ENCODE data around the gene SYVN1.

SYVN1 gene

DNA sequence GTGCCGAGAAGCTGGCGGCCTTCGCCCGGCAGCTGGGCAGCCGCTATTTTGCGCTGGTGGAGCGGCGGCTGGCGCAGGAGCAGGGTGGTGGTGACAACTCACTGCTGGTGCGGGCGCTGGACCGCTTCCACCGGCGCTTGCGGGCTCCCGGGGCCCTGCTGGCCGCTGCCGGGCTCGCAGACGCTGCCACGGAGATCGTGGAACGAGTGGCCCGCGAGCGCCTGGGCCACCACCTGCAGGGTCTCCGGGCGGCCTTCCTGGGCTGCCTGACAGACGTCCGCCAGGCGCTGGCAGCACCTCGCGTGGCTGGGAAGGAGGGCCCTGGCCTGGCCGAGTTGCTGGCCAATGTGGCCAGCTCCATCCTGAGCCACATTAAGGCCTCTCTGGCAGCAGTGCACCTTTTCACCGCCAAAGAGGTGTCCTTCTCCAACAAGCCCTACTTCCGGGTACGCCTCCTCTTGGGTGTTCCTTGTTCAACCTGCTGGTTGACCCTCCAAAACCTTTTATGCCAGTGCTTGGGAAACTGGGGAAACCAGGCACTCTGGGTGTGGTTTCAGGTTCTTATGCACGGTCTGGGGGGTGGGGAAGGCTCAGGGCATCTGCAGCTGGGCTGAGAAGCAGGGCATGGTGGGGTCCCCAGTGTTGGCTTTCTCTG, 25.7 kb downstream of the SYVN1 start:
- 95% methylated on average over 35 of the region's 38 CpGs for WGBS
- no peak overlapping the region for H2BK120ac ChIP-seq (ENCODE audit: low read depth, low read length)

DNA sequence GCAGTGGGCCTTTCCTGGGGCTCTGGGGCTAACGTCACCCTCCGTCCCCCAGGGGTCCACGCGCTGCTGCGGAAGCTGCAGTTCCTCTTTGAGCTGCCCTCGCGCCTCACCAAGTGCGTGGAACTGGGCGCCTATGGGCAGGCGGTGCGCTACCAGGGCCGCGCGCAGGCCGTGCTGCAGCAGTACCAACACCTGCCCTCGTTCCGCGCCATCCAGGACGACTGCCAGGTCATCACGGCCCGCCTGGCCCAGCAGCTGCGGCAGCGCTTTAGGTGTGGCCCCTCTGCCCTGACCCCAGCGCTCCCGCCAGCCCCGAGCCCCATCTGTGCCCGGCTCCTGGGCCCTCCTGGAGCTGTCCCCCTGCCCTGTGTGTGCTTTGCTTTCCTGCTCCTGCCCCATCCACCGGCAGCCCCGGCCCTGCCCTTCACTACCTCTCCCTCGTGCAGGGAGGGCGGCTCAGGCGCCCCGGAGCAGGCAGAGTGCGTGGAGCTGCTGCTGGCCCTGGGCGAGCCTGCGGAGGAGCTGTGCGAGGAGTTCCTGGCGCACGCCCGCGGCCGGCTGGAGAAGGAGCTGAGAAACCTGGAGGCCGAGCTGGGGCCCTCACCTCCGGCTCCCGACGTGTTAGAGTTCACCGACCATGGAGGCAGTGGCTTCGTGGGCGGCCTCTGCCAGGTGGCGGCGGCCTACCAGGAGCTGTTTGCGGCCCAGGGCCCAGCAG, 26.4 kb downstream of the SYVN1 start:
- Histone ChIP-seq H3K4ac (ENCODE audit: low read depth in 1 of 2, low read length in 2 of 2) (no peak overlapping the region), H3K36me3 (ENCODE audit: control insufficient read depth in 1 of 2, insufficient read depth in 2 of 2, low read depth in 1 of 2, low read length in 2 of 2) (peaks cover 21 to 44% of the 10 kb centered on the region in 2 experiments), H2BK12ac (ENCODE audit: low read length in 2 of 2) (no peak overlapping the region), H3K23ac (ENCODE audit: low read length in 2 of 2) (no peak overlapping the region), H2AK5ac (ENCODE audit: low read length, severe bottlenecking) (no peak overlapping the region), H3K14ac (ENCODE audit: low read length in 2 of 2) (no peak overlapping the region), H3K4me2 (ENCODE audit: low read length, poor library complexity, severe bottlenecking) (no peak overlapping the region), H3K27ac (ENCODE audit: low read length, poor library complexity, severe bottlenecking) (no peak overlapping the region), H2BK5ac (ENCODE audit: low read depth, low read length, poor library complexity, severe bottlenecking) (no peak overlapping the region), H3K27me3 (ENCODE audit: control insufficient read depth in 1 of 2, insufficient read depth in 1 of 2, low read length in 2 of 2) (no peaks in the 10 kb centered on the region), H2AFZ (ENCODE audit: low read depth, low read length) (no peak overlapping the region), H3K9ac (ENCODE audit: low read length) (no peak overlapping the region), H3K4me3 (ENCODE audit: insufficient read depth in 1 of 2, low read depth in 1 of 2, low read length in 2 of 2) (no peak overlapping the region), H3K79me1 (replicated peaks; ENCODE audit: low read length, poor library complexity, severe bottlenecking) (peaks cover 40% of the 10 kb centered on the region), H3K18ac (ENCODE audit: low read depth in 1 of 2, low read length in 2 of 2) (no peak overlapping the region), H3K9me3 (ENCODE audit: control insufficient read depth, low read length) (no peaks in the 10 kb centered on the region), H3K4me1 (ENCODE audit: control insufficient read depth, insufficient read depth, low read depth, low read length) (peaks cover 19% of the 10 kb centered on the region), H4K8ac (ENCODE audit: low read length) (no peak overlapping the region), H4K91ac (ENCODE audit: low read length) (peak overlapping the region; percentile 93), H2BK15ac (ENCODE audit: low read depth, poor library complexity, severe bottlenecking) (peak overlapping the region; percentile 12), H2BK120ac (ENCODE audit: low read depth, low read length) (no peak overlapping the region)
- WGBS: 98% methylated on average over 51 of the region's 52 CpGs
- no peak for DNase-seq

More for the DNA sequence above, 25.7 kb downstream of the SYVN1 start:
- Histone ChIP-seq H4K8ac (ENCODE audit: low read length) (no peak overlapping the region), H3K4me3 (ENCODE audit: insufficient read depth in 1 of 2, low read depth in 1 of 2, low read length in 2 of 2) (no peak overlapping the region), H2BK5ac (ENCODE audit: low read depth, low read length, poor library complexity, severe bottlenecking) (no peak overlapping the region), H4K91ac (ENCODE audit: low read length) (no peak overlapping the region), H3K18ac (ENCODE audit: low read depth in 1 of 2, low read length in 2 of 2) (no peak overlapping the region), H2AK5ac (ENCODE audit: low read length, severe bottlenecking) (no peak overlapping the region), H3K14ac (ENCODE audit: low read length in 2 of 2) (no peak overlapping the region), H3K36me3 (ENCODE audit: control insufficient read depth in 1 of 2, insufficient read depth in 2 of 2, low read depth in 1 of 2, low read length in 2 of 2) (peaks cover 21 to 44% of the 10 kb centered on the region in 2 experiments), H2AFZ (ENCODE audit: low read depth, low read length) (no peak overlapping the region), H3K23ac (ENCODE audit: low read length in 2 of 2) (no peak overlapping the region), H3K9me3 (ENCODE audit: control insufficient read depth, low read length) (no peaks in the 10 kb centered on the region), H3K79me1 (replicated peaks; ENCODE audit: low read length, poor library complexity, severe bottlenecking) (peaks cover 38% of the 10 kb centered on the region), H3K27ac (ENCODE audit: low read length, poor library complexity, severe bottlenecking) (no peak overlapping the region), H3K4me2 (ENCODE audit: low read length, poor library complexity, severe bottlenecking) (no peak overlapping the region), H3K4ac (ENCODE audit: low read depth in 1 of 2, low read length in 2 of 2) (no peak overlapping the region), H3K4me1 (ENCODE audit: control insufficient read depth, insufficient read depth, low read depth, low read length) (peaks cover 23% of the 10 kb centered on the region), H3K9ac (ENCODE audit: low read length) (no peak overlapping the region), H2BK12ac (ENCODE audit: low read length in 2 of 2) (no peak overlapping the region), H3K27me3 (ENCODE audit: control insufficient read depth in 1 of 2, insufficient read depth in 1 of 2, low read length in 2 of 2) (no peaks in the 10 kb centered on the region), H2BK15ac (ENCODE audit: low read depth, poor library complexity, severe bottlenecking) (no peak overlapping the region)
- DNase-seq: no peak

DNA sequence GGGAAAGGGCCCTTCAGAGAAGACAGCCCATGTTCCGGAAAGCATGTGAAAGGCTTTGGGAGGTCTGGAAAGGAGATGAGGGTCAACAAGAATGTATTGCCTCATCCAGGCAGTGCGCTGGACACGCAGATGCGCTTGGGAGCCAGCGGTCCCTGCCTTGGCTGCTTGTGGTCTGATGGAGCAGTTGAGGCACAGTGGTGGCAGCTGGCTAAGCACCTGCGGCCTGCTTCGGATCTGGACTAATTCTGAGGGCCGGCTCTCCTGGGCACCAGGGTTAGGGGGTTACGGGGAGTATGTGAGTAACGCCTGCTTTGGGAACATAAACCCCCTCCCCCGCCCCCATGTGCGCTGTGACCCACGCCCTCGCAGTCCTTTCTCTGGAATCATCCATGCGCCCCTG, 27.2 kb downstream of the SYVN1 start:
- Histone ChIP-seq H2BK120ac (ENCODE audit: low read depth, low read length) (no peak overlapping the region), H3K4me2 (ENCODE audit: low read length, poor library complexity, severe bottlenecking) (no peak overlapping the region), H2BK15ac (ENCODE audit: low read depth, poor library complexity, severe bottlenecking) (no peak overlapping the region), H3K27me3 (ENCODE audit: control insufficient read depth in 1 of 2, insufficient read depth in 1 of 2, low read length in 2 of 2) (no peaks in the 10 kb centered on the region), H3K4ac (ENCODE audit: low read depth in 1 of 2, low read length in 2 of 2) (no peak overlapping the region), H3K36me3 (ENCODE audit: control insufficient read depth in 1 of 2, insufficient read depth in 2 of 2, low read depth in 1 of 2, low read length in 2 of 2) (peaks cover 27 to 44% of the 10 kb centered on the region in 2 experiments), H2BK5ac (ENCODE audit: low read depth, low read length, poor library complexity, severe bottlenecking) (no peak overlapping the region), H3K14ac (ENCODE audit: low read length in 2 of 2) (no peak overlapping the region), H3K27ac (ENCODE audit: low read length, poor library complexity, severe bottlenecking) (no peak overlapping the region), H4K8ac (ENCODE audit: low read length) (no peak overlapping the region), H3K18ac (ENCODE audit: low read depth in 1 of 2, low read length in 2 of 2) (no peak overlapping the region), H2BK12ac (ENCODE audit: low read length in 2 of 2) (no peak overlapping the region), H4K91ac (ENCODE audit: low read length) (no peak overlapping the region), H3K4me1 (ENCODE audit: control insufficient read depth, insufficient read depth, low read depth, low read length) (peaks cover 13% of the 10 kb centered on the region), H3K23ac (ENCODE audit: low read length in 2 of 2) (no peak overlapping the region), H2AK5ac (ENCODE audit: low read length, severe bottlenecking) (no peak overlapping the region), H3K9ac (ENCODE audit: low read length) (no peak overlapping the region), H3K79me1 (replicated peaks; ENCODE audit: low read length, poor library complexity, severe bottlenecking) (peaks cover 41% of the 10 kb centered on the region), H3K4me3 (ENCODE audit: insufficient read depth in 1 of 2, low read depth in 1 of 2, low read length in 2 of 2) (no peak overlapping the region), H3K9me3 (ENCODE audit: control insufficient read depth, low read length) (no peaks in the 10 kb centered on the region), H2AFZ (ENCODE audit: low read depth, low read length) (no peak overlapping the region)
- WGBS: 97% methylated on average over 15 of the region's 15 CpGs
- DNase-seq: no peak

DNA sequence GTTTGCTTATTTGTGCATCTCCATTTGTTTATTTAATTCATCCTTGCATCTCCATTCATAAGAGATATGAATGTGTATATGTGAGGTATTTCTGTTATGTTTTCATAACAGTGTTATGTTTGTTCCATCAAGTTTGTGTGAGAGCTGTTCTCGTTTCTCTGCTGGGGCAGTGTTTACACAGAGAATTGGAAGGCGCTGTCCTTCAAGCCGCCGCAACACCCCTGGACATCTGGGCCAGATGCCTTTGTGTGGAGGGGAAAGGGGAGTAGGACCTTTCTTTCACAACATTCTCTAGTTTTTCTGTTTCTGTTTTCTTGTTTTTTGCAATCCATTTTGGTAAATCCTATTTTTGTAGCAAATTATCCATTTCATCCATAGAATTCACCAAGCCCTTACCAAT, 29.7 kb downstream of the SYVN1 start:
- Histone ChIP-seq H3K9me3 (ENCODE audit: control insufficient read depth, low read length) (no peaks in the 10 kb centered on the region), H3K27ac (ENCODE audit: low read length, poor library complexity, severe bottlenecking) (no peak overlapping the region), H3K23ac (ENCODE audit: low read length in 2 of 2) (no peak overlapping the region), H3K9ac (ENCODE audit: low read length) (no peak overlapping the region), H4K8ac (ENCODE audit: low read length) (no peak overlapping the region), H3K36me3 (ENCODE audit: control insufficient read depth in 1 of 2, insufficient read depth in 2 of 2, low read depth in 1 of 2, low read length in 2 of 2) (peaks cover 21 to 34% of the 10 kb centered on the region in 2 experiments), H2AK5ac (ENCODE audit: low read length, severe bottlenecking) (no peak overlapping the region), H3K79me1 (replicated peaks; ENCODE audit: low read length, poor library complexity, severe bottlenecking) (peaks cover 40% of the 10 kb centered on the region), H3K18ac (ENCODE audit: low read depth in 1 of 2, low read length in 2 of 2) (no peak overlapping the region), H4K91ac (ENCODE audit: low read length) (no peak overlapping the region), H3K14ac (ENCODE audit: low read length in 2 of 2) (no peak overlapping the region), H2BK5ac (ENCODE audit: low read depth, low read length, poor library complexity, severe bottlenecking) (no peak overlapping the region), H2AFZ (ENCODE audit: low read depth, low read length) (no peak overlapping the region), H3K27me3 (ENCODE audit: control insufficient read depth in 1 of 2, insufficient read depth in 1 of 2, low read length in 2 of 2) (no peaks in the 10 kb centered on the region), H2BK12ac (ENCODE audit: low read length in 2 of 2) (no peak overlapping the region), H3K4me3 (ENCODE audit: insufficient read depth in 1 of 2, low read depth in 1 of 2, low read length in 2 of 2) (no peak overlapping the region), H3K4me1 (ENCODE audit: control insufficient read depth, insufficient read depth, low read depth, low read length) (peaks cover 7% of the 10 kb centered on the region), H3K4me2 (ENCODE audit: low read length, poor library complexity, severe bottlenecking) (no peak overlapping the region), H2BK120ac (ENCODE audit: low read depth, low read length) (no peak overlapping the region), H2BK15ac (ENCODE audit: low read depth, poor library complexity, severe bottlenecking) (no peak overlapping the region), H3K4ac (ENCODE audit: low read depth in 1 of 2, low read length in 2 of 2) (no peak overlapping the region)
- WGBS: 85% methylated on average over 3 of the region's 4 CpGs
- no peak for DNase-seq
